ENCODE measurements around the gene PXK.

GRCh38 chr3:58356054-58356453 lies 23.4 kb downstream of the PXK start:
- TF ChIP-seq GATA3 (IDR thresholded peaks at IDR 0.05; ENCODE audit: low read depth, low read length) (no peak), GATA2 (IDR thresholded peaks at IDR 0.05; ENCODE audit: low read depth, low read length) (no peak)
